Esophagus squamous epithelium (tissue), 4 donors: ENCODE data around the gene FZR1.

ENCODE experiments used
- CTCF ChIP-seq, 6 experiments: fragments of 450-650 bp in 4 of 6; fragments of 200-600 bp in 2 of 6; sonication (generic) in 2 of 6; IDR thresholded peaks; one replicate each; pipeline ENCODE4 v1.5.1; 2016 to 2019; ENCODE audit warnings: antibody characterized with exemption in 6 of 6, mild to moderate bottlenecking in 4 of 6, moderate library complexity in 4 of 6
- POLR2A ChIP-seq, 4 donors: fragments of 450-650 bp; IDR thresholded peaks; one replicate each; pipeline ENCODE4 v1.6.1; 2017; ENCODE audit warnings: antibody characterized with exemption in 4 of 4, mild to moderate bottlenecking in 4 of 4, moderate library complexity in 3 of 4

GRCh38 chr19:3478409-3479176 is 27.5 kb upstream of the FZR1 start:
- TF ChIP-seq CTCF (IDR thresholded peaks at IDR 0.05) (no peak), POLR2A (IDR thresholded peaks at IDR 0.05) (no peak)
